Pons (tissue), 1 donor: ENCODE data around the gene ENPP6.

Experiments
- DNase-seq: peaks from one replicate; pipeline ENCODE4 v3.0.0-alpha.2; 2016; ENCODE audit warnings: low spot score

Gene ENPP6

GRCh38 chr4:184190711-184191110 is 27.0 kb downstream of the ENPP6 start:
- DNase-seq = peak; percentile 91

- no peak for DNase-seq
Observed at GRCh38 chr4:184189966-184190365, 27.7 kb downstream of the ENPP6 start.

GRCh38 chr4:184188443-184189400 is 29.0 kb downstream of the ENPP6 start:
- DNase-seq = no peak

- DNase-seq = no peak
Observed at GRCh38 chr4:184177271-184177670, 40.4 kb downstream of the ENPP6 start.

- no peak for DNase-seq
Observed at GRCh38 chr4:184174571-184175488, 42.8 kb downstream of the ENPP6 start.

- DNase-seq = no peak
Observed at GRCh38 chr4:184171011-184171410, 46.7 kb downstream of the ENPP6 start.

- DNase-seq = no peak
Observed at GRCh38 chr4:184169225-184169867, 48.3 kb downstream of the ENPP6 start.

DNA sequence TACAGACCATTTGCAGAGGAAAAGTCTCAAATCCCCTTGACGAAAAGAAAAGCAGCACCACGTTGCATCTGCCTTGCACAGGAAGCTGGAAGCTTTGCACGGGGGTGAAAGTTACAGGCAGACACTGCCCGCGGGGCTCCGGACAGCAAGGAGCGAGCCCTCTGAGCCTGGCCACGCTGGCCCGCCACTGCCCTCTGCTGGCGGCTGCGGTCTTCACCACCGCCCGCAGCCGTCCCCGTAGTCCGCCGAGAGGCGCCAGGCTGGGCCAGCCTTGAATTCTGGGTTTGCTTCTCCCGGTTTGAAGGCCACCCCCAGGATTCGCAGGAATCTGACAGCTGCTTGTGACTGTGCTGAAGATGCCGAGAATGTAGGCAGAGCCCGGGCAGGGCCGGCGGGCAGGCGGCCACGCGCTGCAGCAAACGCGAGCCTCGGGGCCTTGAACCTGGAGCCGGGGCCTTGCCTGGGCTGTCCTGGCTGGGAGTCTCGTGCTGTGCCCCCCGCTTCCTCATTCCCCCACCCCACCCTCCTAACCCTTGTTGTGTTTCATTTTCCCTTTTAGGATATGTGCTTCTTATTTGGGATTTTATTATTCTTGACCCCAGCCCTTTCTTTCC is 49.2 kb downstream of the ENPP6 start:
- peak; percentile 70 for DNase-seq

- DNase-seq = no peak
Observed at GRCh38 chr4:184167576-184167975, 50.1 kb downstream of the ENPP6 start.

DNA sequence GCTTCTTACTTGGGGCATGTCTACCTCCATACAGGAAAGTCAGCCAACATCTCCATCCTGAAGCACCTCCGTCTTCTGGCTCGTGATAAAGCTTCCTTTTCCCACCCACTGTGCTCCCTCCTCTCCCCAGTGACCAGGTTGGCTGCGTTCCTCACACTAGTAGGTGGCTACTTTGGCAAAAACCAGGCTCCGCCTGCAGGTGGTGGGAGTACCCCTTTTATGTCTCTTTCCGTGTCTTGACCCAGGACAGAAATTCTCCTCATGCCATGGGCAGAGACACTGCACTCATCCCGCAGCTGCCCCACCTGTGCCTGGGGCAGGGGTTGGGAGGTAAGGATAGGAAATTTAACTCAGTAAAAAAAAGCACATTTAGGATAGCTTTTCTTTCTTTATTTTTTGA is 50.9 kb downstream of the ENPP6 start:
- DNase-seq = no peak

GRCh38 chr4:184165291-184165690 is 52.4 kb downstream of the ENPP6 start:
- no peak for DNase-seq

DNA sequence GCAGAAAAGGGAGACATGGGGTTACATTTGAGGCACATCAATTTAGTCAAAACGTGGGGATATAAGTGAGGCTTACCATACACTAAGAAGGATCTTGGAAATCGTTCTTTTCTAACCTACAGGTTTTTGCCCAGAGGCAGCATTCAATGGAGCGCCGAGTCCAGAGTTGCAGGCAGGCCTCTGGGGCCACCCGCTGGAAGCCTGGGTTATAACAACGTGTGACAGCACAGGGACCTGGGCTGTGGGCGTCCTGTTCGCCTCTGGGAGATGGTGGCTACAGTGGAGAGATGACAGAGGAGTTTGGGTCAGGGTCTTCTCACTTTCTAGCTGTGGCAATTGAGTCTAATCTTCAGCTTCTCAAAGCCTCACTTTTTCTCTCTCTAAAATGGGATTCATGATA is 53.9 kb downstream of the ENPP6 start:
- DNase-seq = peak; percentile 57

DNA sequence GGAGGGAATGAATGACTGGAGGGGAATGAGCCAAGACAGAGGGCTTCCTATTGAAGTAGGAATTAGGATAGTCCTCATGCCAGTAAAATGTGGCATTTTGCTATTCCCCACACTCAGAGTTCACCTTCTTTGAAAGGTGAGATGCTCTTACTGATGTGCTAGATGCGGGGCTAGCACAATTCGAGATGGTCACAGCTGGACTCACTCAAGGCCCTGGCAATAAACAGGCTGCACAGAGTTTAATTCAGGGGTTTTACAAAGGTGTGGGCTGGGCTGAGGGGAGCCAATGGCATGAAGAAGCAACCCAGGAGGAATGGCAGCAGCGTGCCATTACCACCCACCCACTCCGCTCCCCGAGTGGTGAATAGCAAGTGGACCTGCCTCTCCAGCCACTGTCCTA is 55.1 kb downstream of the ENPP6 start:
- DNase-seq = no peak

- no peak for DNase-seq
Observed at GRCh38 chr4:184157322-184157721, 60.4 kb downstream of the ENPP6 start.

GRCh38 chr4:184156163-184156920 is 61.3 kb downstream of the ENPP6 start:
- DNase-seq = no peak

GRCh38 chr4:184154199-184154598 is 63.5 kb downstream of the ENPP6 start:
- no peak for DNase-seq

DNA sequence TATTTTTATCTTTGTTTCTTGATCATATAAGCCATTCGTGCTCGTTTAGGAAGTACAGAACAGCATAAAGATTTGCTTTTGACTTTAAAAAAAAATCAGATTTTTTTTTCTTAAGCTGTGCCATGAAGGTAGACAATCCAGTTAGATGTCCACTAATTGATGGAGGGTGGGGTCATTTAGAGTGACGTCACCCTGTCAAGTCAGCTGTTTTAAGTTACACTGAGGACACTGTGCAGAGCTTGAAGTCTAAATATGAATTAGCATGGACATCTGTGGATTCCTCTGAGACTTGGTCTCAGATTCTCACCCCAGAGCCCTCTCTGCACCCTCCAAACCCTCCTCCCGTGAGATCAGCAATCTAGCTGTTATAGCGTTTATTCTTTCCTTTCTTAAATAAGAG is 63.9 kb downstream of the ENPP6 start:
- DNase-seq = no peak

DNA sequence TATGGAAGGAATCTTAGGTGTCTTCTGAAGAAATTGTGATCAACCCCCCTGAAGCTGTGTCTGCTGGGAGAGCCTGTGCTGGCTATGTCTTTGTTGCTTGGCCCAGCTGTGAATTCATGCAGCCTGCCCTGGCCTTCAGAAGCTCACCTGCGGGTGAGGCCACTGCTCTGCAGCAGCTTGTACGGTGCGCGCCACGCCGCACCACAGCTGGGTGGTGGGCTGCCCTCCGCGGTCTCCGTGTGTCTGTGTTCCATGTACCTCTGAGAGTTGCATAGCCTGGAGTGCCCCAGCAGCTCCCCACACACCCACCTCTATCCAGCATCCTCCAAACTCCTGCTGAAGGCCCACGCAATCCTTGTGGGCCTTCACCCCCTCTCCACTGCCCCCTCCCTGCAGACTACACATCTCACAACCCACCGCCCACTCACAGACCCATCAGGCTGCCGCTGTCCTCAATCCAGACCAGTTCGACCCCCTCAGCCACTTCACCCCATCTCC is 65.6 kb downstream of the ENPP6 start:
- DNase-seq = no peak

DNA sequence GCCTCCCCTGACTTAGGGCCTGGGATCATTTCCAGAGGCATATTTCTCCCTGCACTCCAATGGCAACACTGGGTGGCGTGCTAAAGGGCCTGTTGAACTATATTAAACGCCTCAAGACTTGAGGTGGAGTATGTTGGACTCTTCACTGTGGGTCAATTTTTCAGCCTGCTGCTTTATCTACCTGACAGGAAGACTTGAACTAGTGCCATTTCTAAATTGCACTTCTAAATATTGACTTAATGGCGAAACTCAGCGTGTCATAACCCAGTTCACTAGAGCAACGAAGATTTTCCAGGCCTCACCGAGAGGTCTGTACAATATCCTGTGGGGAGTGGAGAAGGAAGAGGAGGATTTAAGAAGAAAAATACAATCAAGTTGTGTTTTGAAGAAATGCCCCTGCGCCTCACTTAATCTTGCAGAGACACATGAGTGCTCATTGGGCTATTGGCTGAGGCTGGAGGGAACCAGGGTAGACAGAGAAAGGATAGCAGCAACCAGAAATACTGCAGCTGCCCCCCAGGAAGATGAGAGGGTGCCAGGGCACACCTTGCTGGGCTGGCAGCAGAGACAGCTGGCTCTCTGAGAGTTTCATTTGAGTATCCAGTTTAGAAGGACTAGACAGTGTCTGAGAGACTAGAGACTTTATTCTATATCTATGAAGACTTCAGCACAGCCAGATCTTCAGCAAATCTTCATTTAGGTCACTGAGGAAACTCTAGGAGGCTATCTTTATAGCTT is 67.4 kb downstream of the ENPP6 start:
- DNase-seq = no peak
